GM23248 (cell line): ENCODE results near the gene NUP50. TPM values are rescaled to one million over a fixed set of nuclear protein-coding genes. Genes with fewer than 3 reads are reported as not detected.

Experiments used
- DNase-seq: peaks from one replicate; pipeline ENCODE4 v3.0.0-alpha.2; 2015
- H2AFZ ChIP-seq: fragments of 200-600 bp; sonication (generic); 2 replicates; pipeline ENCODE4 v1.6.1; 2016; ENCODE audit warnings: antibody characterized with exemption
- H3F3A ChIP-seq: fragments of 200-600 bp; sonication (generic); 2 replicates; pipeline ENCODE4 v1.6.1; 2016; ENCODE audit warnings: mild to moderate bottlenecking, antibody characterized with exemption, mixed run types; ENCODE audit not compliant: insufficient read depth
- H3K27ac ChIP-seq: fragments of 200-600 bp; sonication (generic); 2 replicates; pipeline ENCODE4 v1.5.1; 2016; ENCODE audit warnings: mild to moderate bottlenecking
- H3K27me3 ChIP-seq: fragments of 200-600 bp; sonication (generic); replicated peaks from 2 replicates; pipeline ENCODE4 v1.6.1; 2016; ENCODE audit warnings: mild to moderate bottlenecking; ENCODE audit not compliant: insufficient read depth
- H3K36me3 ChIP-seq: fragments of 200-600 bp; sonication (generic); 2 replicates; pipeline ENCODE4 v1.6.1; 2016; ENCODE audit warnings: low read depth, mild to moderate bottlenecking
- H3K4me1 ChIP-seq: fragments of 200-600 bp; sonication (generic); 2 replicates; pipeline ENCODE4 v1.6.1; 2016; ENCODE audit warnings: mild to moderate bottlenecking; ENCODE audit not compliant: insufficient read depth
- H3K4me2 ChIP-seq: fragments of 200-600 bp; sonication (generic); one replicate; pipeline ENCODE4 v1.6.1; 2016; ENCODE audit warnings: mild to moderate bottlenecking; ENCODE audit not compliant: unreplicated experiment
- H3K4me3 ChIP-seq: fragments of 200-600 bp; sonication (generic); 2 replicates; pipeline ENCODE4 v1.5.1; 2016; ENCODE audit warnings: mild to moderate bottlenecking
- H3K79me2 ChIP-seq: fragments of 200-600 bp; sonication (generic); 2 replicates; pipeline ENCODE4 v1.6.1; 2016; ENCODE audit warnings: mild to moderate bottlenecking; ENCODE audit not compliant: insufficient read depth
- H3K9ac ChIP-seq: fragments of 200-600 bp; sonication (generic); 2 replicates; pipeline ENCODE4 v1.6.1; 2016; ENCODE audit warnings: mild to moderate bottlenecking
- H3K9me2 ChIP-seq: fragments of 200-600 bp; sonication (generic); 2 replicates; pipeline ENCODE4 v1.6.1; 2016; ENCODE audit warnings: mixed run types, mild to moderate bottlenecking, moderate library complexity; ENCODE audit not compliant: insufficient read depth
- H3K9me3 ChIP-seq: fragments of 200-600 bp; sonication (generic); one replicate; pipeline ENCODE4 v1.6.1; 2017; ENCODE audit warnings: low read depth
- H4K20me1 ChIP-seq: fragments of 200-600 bp; sonication (generic); 2 replicates; pipeline ENCODE4 v1.6.0; 2016; ENCODE audit not compliant: insufficient read depth
- EZH2 ChIP-seq: fragments of 200-600 bp; sonication (generic); IDR thresholded peaks from 2 replicates; pipeline ENCODE4 v1.6.1; 2018; ENCODE audit warnings: antibody characterized with exemption, mild to moderate bottlenecking; ENCODE audit not compliant: insufficient read depth, poor library complexity, severe bottlenecking
- EZH2phosphoT487 ChIP-seq: fragments of 200-600 bp; sonication (generic); IDR thresholded peaks from 2 replicates; pipeline ENCODE4 v1.6.1; 2018; ENCODE audit warnings: antibody characterized with exemption, moderate library complexity, mild to moderate bottlenecking, low read depth; ENCODE audit not compliant: insufficient read depth
- WGBS, 2 experiments: methylation state at CpG; one replicate each; pipeline ENCODE4 v1.1.6; 2015 to 2017; ENCODE audit warnings: low lambda C conversion rate in 2 of 2, low coverage in 1 of 2; ENCODE audit errors: missing lambda C conversion rate in 2 of 2; 5-methylcytosine and 5-hydroxymethylcytosine counted together
- in situ Hi-C: fragments of 300-500 bp; cut with MboI; formaldehyde crosslinking; loops from 2 replicates; pipeline ENCODE4 v1.15.0; 2020
- polyA plus RNA-seq: library from polyadenylated mRNA; unstranded; fragments of >200 nt; fragmentation: Nextera tagmentation; extraction: Ambion mirVana; gene quantifications from 2 replicates; pipeline ENCODE4 v1.2.1, GENCODE V29; 2016
- total RNA-seq: library from RNA; depleted of rRNA; stranded (reverse); fragments of >200 nt; shearing (Covaris generic); gene quantifications from 2 replicates; pipeline ENCODE4 v1.2.3, GENCODE V29; 2014

The NUP50 gene
- total and polyA plus RNA-seq, 2 experiments from 2014 or later: 22.3 to 30.8 TPM

DNA sequence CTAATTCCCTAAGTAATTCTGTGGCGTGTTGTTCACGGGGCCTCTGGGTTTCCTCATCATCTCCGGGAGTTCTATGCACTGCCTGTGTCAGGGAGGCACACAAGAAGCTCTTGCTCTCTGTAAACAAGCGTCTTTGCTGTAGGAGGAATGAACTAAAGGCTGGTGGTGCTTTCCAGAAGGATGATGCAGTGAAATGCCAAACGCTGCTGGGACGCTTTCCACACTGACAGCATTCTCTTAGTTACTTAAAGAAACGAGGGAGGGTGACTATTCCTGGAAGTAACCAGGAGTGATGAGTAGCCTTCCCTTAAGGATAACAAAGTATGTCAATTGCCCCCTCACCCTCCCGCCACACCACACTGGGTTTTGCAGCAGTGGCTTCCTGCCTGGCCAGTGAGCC is 38.5 kb upstream of the NUP50 start:
- no peaks in the 10 kb centered on the region for H3K9me2 ChIP-seq
- no peaks in the 10 kb centered on the region for H3K36me3 ChIP-seq
- WGBS, 2 experiments: 8 to 11% methylated on average over 8 of the region's 8 CpGs
- in situ Hi-C loops: no loop called here
- H3K9me3 ChIP-seq: no peaks in the 10 kb centered on the region
- H4K20me1 ChIP-seq: no peaks in the 10 kb centered on the region
- peaks cover 35% of the 10 kb centered on the region for H3F3A ChIP-seq
- TF ChIP-seq EZH2: no peak
- TF ChIP-seq EZH2phosphoT487: no peak
- peak overlapping the region; percentile 71 for H2AFZ ChIP-seq
- peak overlapping the region; percentile 32; the same call in 1 of the 2 replicates for H3K9ac ChIP-seq
- H3K4me1 ChIP-seq: peaks cover 27% of the 10 kb centered on the region
- peak overlapping the region; percentile 62 for H3K4me2 ChIP-seq
- H3K79me2 ChIP-seq: no peaks in the 10 kb centered on the region
- H3K27me3 ChIP-seq: no peaks in the 10 kb centered on the region
- peak; percentile 83 for DNase-seq
- H3K27ac ChIP-seq: peak overlapping the region; percentile 48
- H3K4me3 ChIP-seq: peak overlapping the region; percentile 47

DNA sequence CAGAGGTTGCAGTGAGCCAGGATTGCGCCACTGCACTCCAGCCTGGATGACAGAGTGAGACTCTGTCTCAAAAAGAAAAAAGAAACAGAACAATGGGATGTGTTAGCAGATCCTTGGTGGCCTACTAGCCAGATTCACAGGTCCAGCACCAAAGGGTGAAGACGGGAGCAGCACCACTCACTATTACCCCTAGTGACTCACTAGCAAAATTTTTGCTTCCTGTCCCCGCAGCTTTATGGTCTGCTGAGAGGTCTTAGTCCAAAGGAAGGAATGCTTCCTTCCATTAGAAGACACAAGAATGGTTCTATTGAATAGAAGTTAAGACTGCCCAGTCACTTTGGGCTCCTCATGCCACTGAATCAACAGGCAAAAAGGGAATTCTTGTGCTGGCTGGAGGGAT is 35.9 kb upstream of the NUP50 start:
- no peaks in the 10 kb centered on the region for H3K27me3 ChIP-seq
- H3K79me2 ChIP-seq: no peaks in the 10 kb centered on the region
- peaks cover 27% of the 10 kb centered on the region for H3K4me1 ChIP-seq
- peak; percentile 80 for DNase-seq
- H3K9me2 ChIP-seq: no peaks in the 10 kb centered on the region
- H3K9ac ChIP-seq: no peak overlapping the region
- H3F3A ChIP-seq: peaks cover 35% of the 10 kb centered on the region
- H3K9me3 ChIP-seq: no peaks in the 10 kb centered on the region
- H3K36me3 ChIP-seq: no peaks in the 10 kb centered on the region
- in situ Hi-C loops: no loop called here
- H3K4me3 ChIP-seq: no peak overlapping the region
- no peaks in the 10 kb centered on the region for H4K20me1 ChIP-seq
- H3K4me2 ChIP-seq: peak overlapping the region; percentile 31
- 14 to 26% methylated on average over 3 of the region's 3 CpGs for WGBS, 2 experiments
- peak overlapping the region; percentile 47 for H3K27ac ChIP-seq
- TF ChIP-seq EZH2 (no peak), EZH2phosphoT487 (no peak)
- H2AFZ ChIP-seq: no peak overlapping the region

DNA sequence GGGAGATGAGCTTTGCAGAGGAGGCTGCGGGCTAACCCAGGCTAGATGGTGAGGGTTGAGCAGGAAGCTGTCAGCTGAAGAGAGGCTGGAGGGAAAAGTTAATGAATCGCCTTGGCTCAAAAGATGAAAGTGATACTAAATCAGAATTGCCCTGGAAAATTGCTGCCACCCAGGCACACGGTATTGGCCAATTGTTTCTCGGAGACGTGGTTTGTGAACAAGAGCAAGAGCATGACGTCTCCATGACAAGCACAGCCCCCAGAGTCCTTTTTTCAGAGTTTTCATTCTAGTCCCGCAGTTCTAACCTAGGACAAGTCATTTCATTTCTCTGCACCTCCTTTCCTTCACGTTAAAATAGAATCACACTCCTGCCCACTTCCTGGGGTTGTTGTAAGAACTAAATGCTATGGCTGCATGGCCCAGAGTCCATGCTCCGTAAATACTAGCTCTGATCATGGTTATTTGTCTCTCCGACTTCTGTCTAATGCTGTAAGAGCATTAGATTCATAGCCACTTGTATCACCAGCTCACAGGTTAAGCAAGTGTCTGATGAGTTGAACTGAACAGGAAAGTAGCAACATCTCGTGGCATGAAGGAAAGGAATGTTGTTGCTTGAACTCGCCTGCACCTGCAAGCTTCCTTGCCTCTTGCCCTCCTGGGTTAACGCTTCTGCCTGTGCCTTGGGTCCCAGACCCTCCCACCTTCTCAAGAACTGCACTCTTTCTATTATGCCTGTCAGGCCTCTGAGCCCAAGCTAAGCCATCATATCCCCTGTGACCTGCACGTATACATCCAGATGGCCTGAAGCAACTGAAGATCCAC is 33.8 kb upstream of the NUP50 start:
- in situ Hi-C loops: no loop called here
- DNase-seq: no peak
- WGBS, 2 experiments: 83 to 87% methylated on average over 14 of the region's 14 CpGs
- H4K20me1 ChIP-seq: no peaks in the 10 kb centered on the region
- no peaks in the 10 kb centered on the region for H3K27me3 ChIP-seq
- H3K79me2 ChIP-seq: no peaks in the 10 kb centered on the region
- TF ChIP-seq EZH2phosphoT487 (no peak), EZH2 (no peak)
- H2AFZ ChIP-seq: no peak overlapping the region
- no peaks in the 10 kb centered on the region for H3K9me3 ChIP-seq
- H3K4me2 ChIP-seq: no peak overlapping the region
- no peak overlapping the region for H3K4me3 ChIP-seq
- H3K27ac ChIP-seq: no peak overlapping the region
- H3F3A ChIP-seq: peaks cover 25% of the 10 kb centered on the region
- no peaks in the 10 kb centered on the region for H3K9me2 ChIP-seq
- H3K36me3 ChIP-seq: peaks cover 10% of the 10 kb centered on the region
- no peak overlapping the region for H3K9ac ChIP-seq
- H3K4me1 ChIP-seq: peaks cover 22% of the 10 kb centered on the region

DNA sequence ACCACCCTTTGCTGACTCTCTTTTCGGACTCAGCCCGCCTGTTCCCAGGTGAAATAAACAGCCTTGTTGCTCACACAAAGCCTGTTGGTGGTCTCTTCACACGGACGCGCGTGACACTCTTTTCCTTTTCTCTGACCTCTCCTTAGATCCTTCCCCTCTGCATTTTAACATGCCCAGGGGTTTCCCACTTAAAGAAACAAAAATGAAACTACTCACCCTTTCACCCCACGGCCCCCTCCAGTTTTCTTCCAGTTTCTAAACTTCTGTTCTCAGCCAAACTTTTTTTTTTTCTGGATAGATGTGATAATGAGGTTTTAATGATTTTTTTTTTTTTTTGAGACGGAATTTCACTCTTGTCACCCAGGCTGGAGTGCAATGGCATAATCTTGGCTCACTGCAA is 32.8 kb upstream of the NUP50 start:
- no peak for DNase-seq
- 91 to 92% methylated on average over 8 of the region's 8 CpGs for WGBS, 2 experiments
- Histone ChIP-seq H2AFZ (no peak overlapping the region), H3K4me2 (no peak overlapping the region), H3K9me2 (no peaks in the 10 kb centered on the region), H3F3A (peaks cover 17% of the 10 kb centered on the region; the same call in 1 of the 2 replicates), H3K4me1 (peaks cover 13% of the 10 kb centered on the region), H4K20me1 (no peaks in the 10 kb centered on the region), H3K27ac (no peak overlapping the region), H3K27me3 (no peaks in the 10 kb centered on the region), H3K9me3 (no peaks in the 10 kb centered on the region), H3K9ac (no peak overlapping the region), H3K36me3 (peaks cover 10% of the 10 kb centered on the region), H3K79me2 (no peaks in the 10 kb centered on the region), H3K4me3 (no peak overlapping the region)
- in situ Hi-C loops: no loop called here
- TF ChIP-seq EZH2 (no peak), EZH2phosphoT487 (no peak)
